Smooth muscle cell (in vitro differentiated cells): Measurements from ENCODE around the gene SPDYE2B. TPM values are rescaled to one million over a fixed set of nuclear protein-coding genes. Genes with fewer than 3 reads are reported as not detected.
A peak's percentile ranks its signal among the peaks of the same experiment; 100 is the strongest.
"Not testable (repeated sequence)": the region's sequence is repeated elsewhere in the genome, so short reads cannot be mapped to it uniquely, and the experiment has no call there.

Experiments used
- DNase-seq: peaks from one replicate; lab custom pipeline; 2025; ENCODE audit not compliant: unreplicated experiment; lab: John Stamatoyannopoulos, UW
- H2AFZ ChIP-seq: fragments of 200-600 bp; sonication (generic); 2 replicates; pipeline ENCODE4 v1.6.0; 2016; ENCODE audit warnings: antibody characterized with exemption, low read depth, mild to moderate bottlenecking
- H3F3A ChIP-seq: fragments of 200-600 bp; sonication (generic); 2 replicates; pipeline ENCODE4 v1.6.0; 2017; ENCODE audit warnings: antibody characterized with exemption, low read depth
- H3K27ac ChIP-seq: fragments of 200-600 bp; sonication (generic); 2 replicates; pipeline ENCODE4 v1.5.1; 2016; ENCODE audit warnings: low read depth, mild to moderate bottlenecking
- H3K27me3 ChIP-seq: fragments of 200-600 bp; sonication (generic); 2 replicates; pipeline ENCODE4 v1.6.1; 2016; ENCODE audit warnings: low read depth, mild to moderate bottlenecking
- H3K36me3 ChIP-seq: fragments of 200-600 bp; sonication (generic); 2 replicates; pipeline ENCODE4 v1.5.1; 2016; ENCODE audit warnings: low read depth
- H3K4me1 ChIP-seq: fragments of 200-600 bp; sonication (generic); 2 replicates; pipeline ENCODE4 v1.5.1; 2016; ENCODE audit warnings: low read depth
- H3K4me2 ChIP-seq: fragments of 200-600 bp; sonication (generic); 2 replicates; pipeline ENCODE4 v1.6.0; 2016; ENCODE audit warnings: mild to moderate bottlenecking
- H3K4me3 ChIP-seq: fragments of 200-600 bp; sonication (generic); 2 replicates; pipeline ENCODE4 v1.5.1; 2016; ENCODE audit warnings: mild to moderate bottlenecking
- H3K79me2 ChIP-seq: fragments of 200-600 bp; sonication (generic); 2 replicates; pipeline ENCODE4 v1.6.0; 2016; ENCODE audit warnings: low read depth, mild to moderate bottlenecking
- H3K9ac ChIP-seq: fragments of 200-600 bp; sonication (generic); 2 replicates; pipeline ENCODE4 v1.6.0; 2016; ENCODE audit warnings: low read depth
- H3K9me3 ChIP-seq: fragments of 200-600 bp; sonication (generic); replicated peaks from 2 replicates; pipeline ENCODE4 v1.5.1; 2016; ENCODE audit warnings: low read depth
- H4K20me1 ChIP-seq: fragments of 200-600 bp; sonication (generic); 2 replicates; pipeline ENCODE4 v1.6.0; 2016; ENCODE audit warnings: low read depth
- WGBS: methylation state at CpG from one replicate; pipeline ENCODE4 v1.1.7; 2016; ENCODE audit warnings: low lambda C conversion rate; 5-methylcytosine and 5-hydroxymethylcytosine counted together
- polyA plus RNA-seq: library from polyadenylated mRNA; unstranded; fragments of >200 nt; fragmentation: Nextera tagmentation; extraction: Ambion mirVana; gene quantifications from 2 replicates; pipeline ENCODE4 v1.2.1, GENCODE V29; 2016
- total RNA-seq: library from RNA; depleted of rRNA; stranded (reverse); fragments of >200 nt; gene quantifications from 2 replicates; pipeline ENCODE4 v1.2.3, GENCODE V29; 2014

SPDYE2B gene
- total and polyA plus RNA-seq, 2 experiments from 2014 or later, result not detected

- not testable (repeated sequence) for H3K9ac ChIP-seq, H2AFZ ChIP-seq, H4K20me1 ChIP-seq, H3K79me2 ChIP-seq, H3K27me3 ChIP-seq, H3K9me3 ChIP-seq, H3K4me3 ChIP-seq, DNase-seq, H3K27ac ChIP-seq, H3K36me3 ChIP-seq, H3F3A ChIP-seq, H3K4me1 ChIP-seq, H3K4me2 ChIP-seq
- 94% methylated on average over 5 of the region's 15 CpGs for WGBS
Observed at GRCh38 chr7:102613575-102614345, 36.4 kb upstream of the SPDYE2B start.

DNA sequence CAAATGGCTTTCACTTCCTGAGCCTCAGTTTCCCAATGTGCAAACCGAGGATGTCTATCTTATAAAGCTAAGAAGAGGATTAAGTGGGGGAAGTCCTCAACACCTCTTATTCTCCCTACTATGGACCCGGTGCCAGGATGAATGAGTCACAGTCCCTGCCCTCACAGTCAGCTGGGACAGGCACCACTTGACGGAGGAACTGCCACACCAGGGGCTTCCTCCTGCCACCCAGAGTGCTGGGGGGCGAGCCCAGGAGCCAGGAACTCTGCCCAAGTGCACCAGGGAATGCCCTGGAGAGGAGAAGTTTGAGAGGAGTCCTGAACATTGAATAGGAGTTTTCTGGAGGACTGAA is 35.8 kb upstream of the SPDYE2B start:
- not testable (repeated sequence) for H3K9ac ChIP-seq, H3K79me2 ChIP-seq, DNase-seq, H3K9me3 ChIP-seq, H4K20me1 ChIP-seq, H3K4me1 ChIP-seq, H3K27me3 ChIP-seq, H3K4me3 ChIP-seq, H3K36me3 ChIP-seq, H3K27ac ChIP-seq, H3K4me2 ChIP-seq, H2AFZ ChIP-seq, H3F3A ChIP-seq
- WGBS, result no CpG with 5 or more reads among the region's 4 CpGs

GRCh38 chr7:102614873-102615272 is 35.2 kb upstream of the SPDYE2B start:
- H3K4me1 ChIP-seq, H3K9me3 ChIP-seq, H3K4me2 ChIP-seq, H4K20me1 ChIP-seq, H3K9ac ChIP-seq, H2AFZ ChIP-seq, DNase-seq, H3K79me2 ChIP-seq, H3K36me3 ChIP-seq, H3F3A ChIP-seq, H3K27me3 ChIP-seq, H3K4me3 ChIP-seq, H3K27ac ChIP-seq: not testable (repeated sequence)
- WGBS, result no CpG with 5 or more reads among the region's 3 CpGs

- not testable (repeated sequence) for H3K4me3 ChIP-seq, H4K20me1 ChIP-seq, H3K4me2 ChIP-seq, H3K9me3 ChIP-seq, H3K9ac ChIP-seq, H2AFZ ChIP-seq, H3K27ac ChIP-seq, H3K36me3 ChIP-seq, H3K4me1 ChIP-seq, H3K27me3 ChIP-seq, H3F3A ChIP-seq, H3K79me2 ChIP-seq, DNase-seq
- WGBS, result no CpG with 5 or more reads among the region's 10 CpGs
Observed at GRCh38 chr7:102615930-102616329, 34.2 kb upstream of the SPDYE2B start.

GRCh38 chr7:102616507-102617125 is 33.5 kb upstream of the SPDYE2B start, which contains the start of gene RASA4:
Gene RASA4, minus strand, starts transcription at chr7:102616756. Its CDS starts 67 bp downstream, at chr7:102616689.
- H2AFZ ChIP-seq, H3K36me3 ChIP-seq, H3K9ac ChIP-seq, H4K20me1 ChIP-seq, DNase-seq, H3K79me2 ChIP-seq, H3K27ac ChIP-seq, H3K4me3 ChIP-seq, H3K9me3 ChIP-seq, H3K27me3 ChIP-seq, H3F3A ChIP-seq, H3K4me1 ChIP-seq: not testable (repeated sequence)
- peak within 1 kb of the TSS; percentile 65 for H3K4me2 ChIP-seq
- 2% methylated on average over 7 of the region's 62 CpGs for WGBS

GRCh38 chr7:102618122-102618521 is 32.0 kb upstream of the SPDYE2B start:
- not testable (repeated sequence) for H3K4me3 ChIP-seq, H3K9ac ChIP-seq, H3K36me3 ChIP-seq, H3K27ac ChIP-seq, H3K4me1 ChIP-seq, H3K9me3 ChIP-seq, H2AFZ ChIP-seq, H3F3A ChIP-seq, H4K20me1 ChIP-seq, H3K27me3 ChIP-seq, DNase-seq, H3K79me2 ChIP-seq, H3K4me2 ChIP-seq
- 82% methylated on average over 3 of the region's 8 CpGs for WGBS

- not testable (repeated sequence) for H3K27me3 ChIP-seq, H3K27ac ChIP-seq, H3K9me3 ChIP-seq, H3K4me1 ChIP-seq, H4K20me1 ChIP-seq, H3K9ac ChIP-seq, DNase-seq, H3K4me2 ChIP-seq, H3K79me2 ChIP-seq, H3F3A ChIP-seq, H2AFZ ChIP-seq, H3K4me3 ChIP-seq, H3K36me3 ChIP-seq
- WGBS, result no CpG with 5 or more reads among the region's 8 CpGs
Observed at GRCh38 chr7:102627271-102627904, 22.7 kb upstream of the SPDYE2B start.

DNA sequence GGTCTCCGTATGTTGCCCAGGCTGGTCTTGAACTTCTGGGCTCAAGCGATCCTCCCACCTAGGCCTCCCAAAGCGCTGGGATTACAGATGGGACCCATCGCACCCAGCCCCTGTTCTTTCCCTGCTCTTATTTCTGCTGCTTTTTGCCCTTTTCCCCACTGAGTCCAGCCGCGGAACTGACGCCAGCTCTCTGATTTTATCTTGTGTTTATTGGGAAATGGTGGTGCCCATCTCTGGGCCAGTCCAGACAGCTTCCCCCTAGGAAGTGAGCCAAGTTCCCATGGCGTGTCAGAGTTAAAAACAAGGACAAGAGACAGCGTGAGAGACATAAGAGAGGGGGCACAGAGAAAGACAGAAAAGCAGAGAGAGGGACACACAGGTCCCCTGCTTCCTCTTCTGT is 19.5 kb upstream of the SPDYE2B start:
- H3K4me2 ChIP-seq, H3F3A ChIP-seq, H3K27me3 ChIP-seq, H3K4me3 ChIP-seq, H3K27ac ChIP-seq, H3K79me2 ChIP-seq, H3K9ac ChIP-seq, H2AFZ ChIP-seq, H3K36me3 ChIP-seq, DNase-seq, H3K4me1 ChIP-seq, H3K9me3 ChIP-seq, H4K20me1 ChIP-seq: not testable (repeated sequence)
- 93% methylated on average over 9 of the region's 9 CpGs for WGBS
